CD4-positive, alpha-beta memory T cell (primary cell): ENCODE results near the gene RNASEH2C. TPM values are rescaled to one million over a fixed set of nuclear protein-coding genes. Genes with fewer than 3 reads are reported as not detected.
A peak's percentile ranks its signal among the peaks of the same experiment; 100 is the strongest.

Experiments
- CTCF ChIA-PET: fragments of 350-600 bp; sonication (Branson Sonifier 250); formaldehyde crosslinking; loops from one replicate; lab custom pipeline; 2021; ENCODE audit warnings: inconsistent platforms; ENCODE audit not compliant: partially characterized antibody; lab: Charles Lee
- POLR2A ChIA-PET: fragments of 350-600 bp; sonication (Branson Sonifier 250); formaldehyde crosslinking; loops from one replicate; lab custom pipeline; 2021; ENCODE audit not compliant: partially characterized antibody; lab: Charles Lee
- DNase-seq, 5 donors: peaks; one replicate each; pipeline versions ENCODE4 v3.0.0 to v3.0.0-alpha.2; 2020 to 2022; ENCODE audit warnings: mixed read lengths in 1 of 5
- H3K27ac ChIP-seq: one replicate; pipeline ENCODE4 v1.7.0; 2013; ENCODE audit warnings: low read depth, low read length
- H3K27me3 ChIP-seq: 2 replicates; pipeline ENCODE4 v1.7.0; 2013; ENCODE audit warnings: mild to moderate bottlenecking, low read length, moderate library complexity; ENCODE audit not compliant: insufficient read depth
- H3K36me3 ChIP-seq: 2 replicates; pipeline ENCODE4 v1.7.0; 2013; ENCODE audit warnings: mild to moderate bottlenecking, low read length, moderate library complexity; ENCODE audit not compliant: insufficient read depth
- H3K4me1 ChIP-seq: 2 replicates; pipeline ENCODE4 v1.7.0; 2013; ENCODE audit warnings: mild to moderate bottlenecking, low read length, moderate library complexity; ENCODE audit not compliant: insufficient read depth
- H3K4me3 ChIP-seq, 2 donors: one replicate each; pipeline ENCODE4 v1.7.0; 2013; ENCODE audit warnings: low read length in 2 of 2, mild to moderate bottlenecking in 1 of 2
- H3K9me3 ChIP-seq, 2 donors: one replicate each; pipeline ENCODE4 v1.7.0; 2013; ENCODE audit warnings: low read length in 2 of 2, control low read depth in 1 of 2; ENCODE audit not compliant: control insufficient read depth in 1 of 2
- H3K27ac Mint-ChIP-seq, 7 donors: one replicate each; pipeline ENCODE4 v1.8.0; 2020 to 2021; ENCODE audit warnings: mixed read lengths in 7 of 7, mild to moderate bottlenecking in 6 of 7, inconsistent platforms in 3 of 7, moderate library complexity in 3 of 7
- H3K27me3 Mint-ChIP-seq, 2 donors: one replicate each; pipeline ENCODE4 v1.8.0; 2020 to 2021; ENCODE audit warnings: mixed read lengths in 2 of 2
- H3K36me3 Mint-ChIP-seq, 2 donors: one replicate each; pipeline ENCODE4 v1.8.0; 2020 to 2021; ENCODE audit warnings: mixed read lengths in 2 of 2, inconsistent platforms in 1 of 2, mild to moderate bottlenecking in 1 of 2
- H3K4me1 Mint-ChIP-seq, 4 donors: one replicate each; pipeline ENCODE4 v1.8.0; 2020 to 2021; ENCODE audit warnings: mixed read lengths in 4 of 4, mild to moderate bottlenecking in 1 of 4
- H3K4me3 Mint-ChIP-seq, 8 donors: one replicate each; pipeline ENCODE4 v1.8.0; 2020 to 2021; ENCODE audit warnings: mixed read lengths in 8 of 8, mild to moderate bottlenecking in 7 of 8, moderate library complexity in 6 of 8, inconsistent platforms in 3 of 8
- H3K9me3 Mint-ChIP-seq, 8 donors: one replicate each; pipeline ENCODE4 v1.8.0; 2020 to 2021; ENCODE audit warnings: mixed read lengths in 8 of 8, mild to moderate bottlenecking in 5 of 8, inconsistent platforms in 3 of 8, moderate library complexity in 1 of 8
- intact Hi-C: fragments of 100-400 bp; cut with micrococcal nuclease; formaldehyde crosslinking; loops from one replicate; pipeline ENCODE4 v1.15.1; 2023
- polyA plus RNA-seq, 2 donors: library from polyadenylated mRNA; unstranded; fragments of 300-500 nt; fragmentation: Illumina TruSeq; gene quantifications; one replicate each; pipeline ENCODE4 v1.2.3, GENCODE V29; 2021
- total RNA-seq, 2 experiments: library from RNA; stranded (reverse); gene quantifications; one replicate each; pipeline ENCODE4 v1.2.3, GENCODE V29; 2021

Gene RNASEH2C
- total and polyA plus RNA-seq, 4 experiments from 2014 or later = 61.4 to 74.2 (median 69.4) TPM

- CTCF ChIA-PET = interaction anchor here (1.1 to 3.2 kb wide), 10 partner anchors 56 to 309 kb away, joined by 3 to 53 read pairs (median 7); partner anchors contain the start of genes AP5B1 and FIBP
- peaks cover 21 to 54% of the 10 kb centered on the region in 2 donors for H3K36me3 Mint-ChIP-seq
- POLR2A ChIA-PET = interaction anchor here (0.6 to 3.1 kb wide), 12 partner anchors 10 to 176 kb away, joined by 3 to 32 read pairs (median 10); partner anchors contain the start of genes AP5B1, CCDC85B, CFL1 and FIBP
These were observed 7.2 kb downstream of the RNASEH2C start for GRCh38 chr11:65713212-65713969.

DNA sequence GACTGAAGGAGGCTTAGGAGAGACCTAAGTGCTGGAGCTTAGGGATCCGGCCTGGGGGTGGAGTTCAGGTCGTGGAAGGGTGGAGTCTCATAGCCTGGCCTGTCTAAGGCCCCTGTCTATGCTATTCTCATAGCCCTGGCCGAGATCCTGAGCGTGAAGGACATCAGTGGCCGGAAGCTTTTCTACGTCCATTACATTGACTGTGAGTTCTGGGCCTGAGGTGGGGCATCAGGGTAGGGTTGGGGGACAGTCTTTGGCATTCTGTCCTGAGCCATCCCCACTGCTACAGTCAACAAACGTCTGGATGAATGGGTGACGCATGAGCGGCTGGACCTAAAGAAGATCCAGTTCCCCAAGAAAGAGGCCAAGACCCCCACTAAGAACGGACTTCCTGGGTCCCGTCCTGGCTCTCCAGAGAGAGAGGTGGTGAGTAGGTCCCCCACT is 7.9 kb downstream of the RNASEH2C start:
- POLR2A ChIA-PET = interaction anchor here (0.9 to 3.1 kb wide), 23 partner anchors 8 to 632 kb away, joined by 3 to 36 read pairs (median 8); partner anchors contain the start of genes AP5B1, BANF1, C11orf68 and CCDC85B
- peaks cover 0 to 2% (median 0%) of the 10 kb centered on the region in 8 donors for H3K9me3 Mint-ChIP-seq
- no peak for DNase-seq
- H3K36me3 Mint-ChIP-seq = peaks cover 20 to 47% of the 10 kb centered on the region in 2 donors
- peak overlapping the region; percentile 99 to 100 (median 99) for H3K27ac Mint-ChIP-seq
- Histone ChIP-seq H3K36me3 (peaks cover 44% of the 10 kb centered on the region), H3K27ac (peak overlapping the region; percentile 98), H3K27me3 (no peaks in the 10 kb centered on the region), H3K4me1 (peaks cover 19% of the 10 kb centered on the region), H3K4me3 (peak overlapping the region; percentile 63 to 98), H3K9me3 (no peaks in the 10 kb centered on the region)
- peak overlapping the region; percentile 93 to 99 (median 96) for H3K4me3 Mint-ChIP-seq
- no peaks in the 10 kb centered on the region for H3K27me3 Mint-ChIP-seq
- CTCF ChIA-PET = interaction anchor here (1.3 to 3.2 kb wide), 15 partner anchors 9 to 383 kb away, joined by 3 to 53 read pairs (median 10); partner anchors contain the start of genes AP5B1, BANF1, CCDC85B and CFL1
- intact Hi-C loops = loop anchor here (1.0 to 5.0 kb wide), 7 partner anchors 8 to 277 kb away; partner anchors contain the start of genes AP5B1, C11orf68, CFL1 and DRAP1
- peaks cover 9 to 42% (median 27%) of the 10 kb centered on the region in 4 donors for H3K4me1 Mint-ChIP-seq

More at GRCh38 chr11:65713212-65713969, 7.2 kb downstream of the RNASEH2C start:
- Mint-ChIP-seq H3K27me3 (no peaks in the 10 kb centered on the region), H3K4me1 (peaks cover 12 to 47% (median 32%) of the 10 kb centered on the region in 4 donors), H3K27ac (peak overlapping the region in 6 of 7 donors; percentile 77 to 99 (median 90)), H3K4me3 (peak overlapping the region in 7 of 8 donors; percentile 51 to 69 (median 61)), H3K9me3 (peaks cover 0 to 2% (median 0%) of the 10 kb centered on the region in 8 donors)
- no peak for DNase-seq
- Histone ChIP-seq H3K9me3 (no peaks in the 10 kb centered on the region), H3K4me1 (peaks cover 25% of the 10 kb centered on the region), H3K36me3 (peaks cover 51% of the 10 kb centered on the region), H3K4me3 (no peak overlapping the region), H3K27me3 (no peaks in the 10 kb centered on the region), H3K27ac (peak overlapping the region; percentile 98)
- intact Hi-C loops = loop anchor here (2.0 to 5.0 kb wide), 2 partner anchors 67 to 96 kb away; partner anchors contain the start of genes AP5B1 and PCNX3

DNA sequence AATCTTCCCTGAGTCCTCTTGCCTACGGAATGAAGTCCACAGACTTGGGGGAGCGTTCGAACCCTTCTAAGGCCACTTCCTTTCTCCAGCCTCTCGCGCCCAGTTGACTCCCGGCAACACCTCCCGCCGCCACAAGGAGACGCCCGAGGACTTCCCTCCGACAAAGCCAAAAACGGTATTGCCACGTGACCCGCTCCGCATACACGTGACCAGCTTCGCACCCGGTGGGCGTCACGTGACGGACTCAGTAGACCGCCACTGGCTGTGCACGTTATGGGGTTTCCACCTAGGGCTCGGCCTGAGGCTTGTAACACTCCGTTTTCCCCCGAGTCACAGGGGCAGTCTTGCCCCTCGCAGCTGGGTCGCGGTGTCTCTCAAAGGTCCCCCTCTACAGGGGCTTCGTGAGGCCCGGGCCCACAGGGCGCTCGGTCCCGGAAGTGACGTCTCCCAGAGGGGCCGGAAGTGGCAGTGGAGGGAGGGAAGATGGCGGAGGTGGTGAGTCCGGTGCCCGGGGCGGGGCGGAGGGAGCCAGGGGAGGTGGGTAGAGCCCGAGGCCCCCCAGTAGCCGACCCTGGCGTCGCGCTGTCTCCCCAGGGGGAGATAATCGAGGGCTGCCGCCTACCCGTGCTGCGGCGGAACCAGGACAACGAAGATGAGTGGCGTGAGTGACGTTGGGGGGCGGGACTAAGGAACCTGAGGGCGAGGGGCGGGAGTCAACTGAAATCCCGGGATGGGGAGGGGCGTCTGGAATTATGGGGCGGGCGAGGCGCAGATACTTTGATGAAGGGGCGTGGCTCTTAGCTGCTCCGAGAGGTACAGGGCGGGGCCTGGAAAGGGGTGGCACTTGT is 8.6 kb downstream of the RNASEH2C start, which contains the start of gene KAT5:
Gene KAT5, plus strand, starts transcription at position 468 of the 848 bp plus-strand sequence. Its CDS starts 16 bp downstream, at position 484.
- H3K27me3 ChIP-seq = no peaks in the 10 kb centered on the region
- DNase-seq = peak; percentile 98 to 100 (median 99)
- intact Hi-C loops = loop anchor here (1.0 to 5.0 kb wide), 11 partner anchors 8 to 290 kb away; partner anchors contain the start of genes AP5B1, BANF1, C11orf68 and CFL1
- H3K36me3 Mint-ChIP-seq = peaks cover 17 to 40% of the 10 kb centered on the region in 2 donors
- peak within 1 kb of the TSS; percentile 98 for H3K27ac ChIP-seq
- CTCF ChIA-PET = interaction anchor here (0.7 to 3.2 kb wide), 51 partner anchors 10 to 423 kb away, joined by 3 to 53 read pairs (median 4); partner anchors contain the start of genes AP5B1, BANF1, CCDC85B and CFL1
- H3K4me1 ChIP-seq = peaks cover 19% of the 10 kb centered on the region
- H3K4me1 Mint-ChIP-seq = peaks cover 9 to 38% (median 24%) of the 10 kb centered on the region in 4 donors
- H3K36me3 ChIP-seq = peaks cover 37% of the 10 kb centered on the region
- no peaks in the 10 kb centered on the region for H3K27me3 Mint-ChIP-seq
- POLR2A ChIA-PET = interaction anchor here (0.7 to 3.1 kb wide), 35 partner anchors 9 to 632 kb away, joined by 3 to 36 read pairs (median 5); partner anchors contain the start of genes AP5B1, BANF1, C11orf68 and CCDC85B
- H3K4me3 ChIP-seq = peak within 1 kb of the TSS; percentile 63 to 98
- H3K9me3 Mint-ChIP-seq = peaks cover 0 to 2% (median 0%) of the 10 kb centered on the region in 8 donors
- peak within 1 kb of the TSS; percentile 99 to 100 (median 99) for H3K27ac Mint-ChIP-seq
- H3K9me3 ChIP-seq = no peaks in the 10 kb centered on the region
- peak within 1 kb of the TSS; percentile 93 to 99 (median 96) for H3K4me3 Mint-ChIP-seq

- Mint-ChIP-seq H3K4me3 (no peak overlapping the region), H3K27ac (peak overlapping the region in 1 of 7 donors; percentile 21)
- POLR2A ChIA-PET = interaction anchor here (1.5 to 2.4 kb wide), 3 partner anchors 10 to 170 kb away, joined by 5 to 36 read pairs (median 20); partner anchors contain the start of genes RELA and RNASEH2C
These were observed 10.2 kb downstream of the RNASEH2C start for GRCh38 chr11:65710421-65710820.

DNA sequence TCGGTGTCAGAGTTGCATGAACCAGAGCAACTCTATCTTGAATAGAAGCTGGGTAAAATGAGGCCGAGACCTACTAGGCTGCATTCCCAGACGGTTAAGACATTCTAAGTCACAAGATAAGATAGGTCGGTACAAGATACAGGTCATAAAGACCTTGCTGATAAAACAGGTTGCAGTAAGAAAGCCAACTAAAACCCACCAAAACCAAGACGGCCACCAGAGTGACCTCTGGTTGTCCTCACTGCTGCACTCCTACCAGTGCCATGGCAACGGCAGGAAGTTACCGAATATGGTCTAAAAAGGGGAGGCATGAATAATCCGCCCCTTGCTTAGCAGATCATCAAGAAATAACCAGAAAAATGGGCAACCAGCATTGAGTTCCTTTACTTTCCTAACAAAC is 10.9 kb downstream of the RNASEH2C start:
- Histone ChIP-seq H3K27ac (no peak overlapping the region), H3K4me3 (no peak overlapping the region), H3K9me3 (no peaks in the 10 kb centered on the region), H3K4me1 (peaks cover 19% of the 10 kb centered on the region), H3K27me3 (no peaks in the 10 kb centered on the region), H3K36me3 (peaks cover 17% of the 10 kb centered on the region)
- H3K36me3 Mint-ChIP-seq = peaks cover 5 to 19% of the 10 kb centered on the region in 2 donors
- peak overlapping the region in 2 of 7 donors; percentile 52 for H3K27ac Mint-ChIP-seq
- DNase-seq = no peak
- CTCF ChIA-PET = interaction anchor here (1.2 to 1.5 kb wide), 2 partner anchors 84 to 312 kb away, joined by 3 to 6 read pairs; no protein-coding TSS in a partner anchor
- POLR2A ChIA-PET = interaction anchor here (0.8 kb wide), 1 partner anchor 57 kb away, joined by 4 read pairs; no protein-coding TSS in a partner anchor
- peaks cover 0 to 2% (median 0%) of the 10 kb centered on the region in 8 donors for H3K9me3 Mint-ChIP-seq
- H3K27me3 Mint-ChIP-seq = no peaks in the 10 kb centered on the region
- H3K4me1 Mint-ChIP-seq = peaks cover 7 to 36% (median 16%) of the 10 kb centered on the region in 4 donors
- peak overlapping the region in 2 of 8 donors; percentile 25 to 33 for H3K4me3 Mint-ChIP-seq
- intact Hi-C loops = loop anchor here (2.0 to 5.0 kb wide), 2 partner anchors 47 to 92 kb away; partner anchors contain the start of genes PCNX3 and RELA

More at GRCh38 chr11:65710421-65710820, 10.2 kb downstream of the RNASEH2C start:
- H3K4me1 ChIP-seq = peaks cover 19% of the 10 kb centered on the region
- no peak overlapping the region for H3K27ac ChIP-seq
- Mint-ChIP-seq H3K27me3 (no peaks in the 10 kb centered on the region), H3K36me3 (peaks cover 11 to 27% of the 10 kb centered on the region in 2 donors), H3K9me3 (peaks cover 0 to 2% (median 0%) of the 10 kb centered on the region in 8 donors), H3K4me1 (peaks cover 8 to 42% (median 20%) of the 10 kb centered on the region in 4 donors)
- no peaks in the 10 kb centered on the region for H3K27me3 ChIP-seq
- no peak for DNase-seq
- intact Hi-C loops = loop anchor here (2.0 to 5.0 kb wide), 2 partner anchors 48 to 93 kb away; partner anchors contain the start of genes PCNX3 and RELA
- H3K9me3 ChIP-seq = no peaks in the 10 kb centered on the region
- peaks cover 23% of the 10 kb centered on the region for H3K36me3 ChIP-seq
- CTCF ChIA-PET = interaction anchor here (1.2 to 3.2 kb wide), 13 partner anchors 8 to 335 kb away, joined by 3 to 53 read pairs (median 10); partner anchors contain the start of genes AP5B1, CCDC85B, FIBP and RNASEH2C
- H3K4me3 ChIP-seq = no peak overlapping the region
